WI38 (cell line): ENCODE results near the gene GABRA5.

Source experiments
- H3K4me3 ChIP-seq: 2 replicates; pipeline ENCODE4 v1.5.1; 2011; ENCODE audit warnings: low read depth, mild to moderate bottlenecking, control low read depth, low read length
- TF ChIP-seq, protein P1 (sequence below): IDR thresholded peaks from 2 replicates; pipeline ENCODE4 v1.5.1; 2012; ENCODE audit warnings: low read depth, mild to moderate bottlenecking, control low read depth, low read length

Gene GABRA5

GRCh38 chr15:26970712-26971210 lies 103.9 kb downstream of the GABRA5 start, which contains the start of gene GABRG3:
Gene GABRG3, plus strand, starts transcription at chr15:26971181.
- H3K4me3 ChIP-seq = no peak within 1 kb of the TSS
- TF ChIP-seq, protein P1, sequence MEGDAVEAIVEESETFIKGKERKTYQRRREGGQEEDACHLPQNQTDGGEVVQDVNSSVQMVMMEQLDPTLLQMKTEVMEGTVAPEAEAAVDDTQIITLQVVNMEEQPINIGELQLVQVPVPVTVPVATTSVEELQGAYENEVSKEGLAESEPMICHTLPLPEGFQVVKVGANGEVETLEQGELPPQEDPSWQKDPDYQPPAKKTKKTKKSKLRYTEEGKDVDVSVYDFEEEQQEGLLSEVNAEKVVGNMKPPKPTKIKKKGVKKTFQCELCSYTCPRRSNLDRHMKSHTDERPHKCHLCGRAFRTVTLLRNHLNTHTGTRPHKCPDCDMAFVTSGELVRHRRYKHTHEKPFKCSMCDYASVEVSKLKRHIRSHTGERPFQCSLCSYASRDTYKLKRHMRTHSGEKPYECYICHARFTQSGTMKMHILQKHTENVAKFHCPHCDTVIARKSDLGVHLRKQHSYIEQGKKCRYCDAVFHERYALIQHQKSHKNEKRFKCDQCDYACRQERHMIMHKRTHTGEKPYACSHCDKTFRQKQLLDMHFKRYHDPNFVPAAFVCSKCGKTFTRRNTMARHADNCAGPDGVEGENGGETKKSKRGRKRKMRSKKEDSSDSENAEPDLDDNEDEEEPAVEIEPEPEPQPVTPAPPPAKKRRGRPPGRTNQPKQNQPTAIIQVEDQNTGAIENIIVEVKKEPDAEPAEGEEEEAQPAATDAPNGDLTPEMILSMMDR = no peak

GRCh38 chr15:26971271-26972018 lies 104.6 kb downstream of the GABRA5 start:
- no peak overlapping the region for H3K4me3 ChIP-seq
- TF ChIP-seq, protein P1 = no peak

DNA sequence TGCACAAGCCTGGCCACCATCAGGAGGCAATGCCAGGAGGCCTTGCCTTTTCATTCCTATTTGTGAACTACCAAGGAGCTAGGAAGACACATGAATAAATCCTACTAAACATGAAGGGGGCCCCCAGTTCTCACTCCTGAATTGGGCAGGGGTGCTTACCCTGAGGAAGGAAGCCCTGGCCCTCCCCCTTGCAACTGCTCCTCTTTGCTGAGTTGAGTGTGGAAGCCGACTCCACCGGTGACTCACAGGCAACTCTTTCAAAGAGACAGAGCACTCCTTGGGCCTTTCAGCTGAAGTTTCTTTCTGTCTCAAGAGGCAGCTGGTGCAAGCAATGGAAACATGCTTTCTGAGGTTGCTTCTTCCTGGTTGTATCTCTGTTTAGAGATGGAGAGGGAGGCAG lies 105.8 kb downstream of the GABRA5 start:
- TF ChIP-seq, protein P1 = no peak
- no peak overlapping the region for H3K4me3 ChIP-seq

DNA sequence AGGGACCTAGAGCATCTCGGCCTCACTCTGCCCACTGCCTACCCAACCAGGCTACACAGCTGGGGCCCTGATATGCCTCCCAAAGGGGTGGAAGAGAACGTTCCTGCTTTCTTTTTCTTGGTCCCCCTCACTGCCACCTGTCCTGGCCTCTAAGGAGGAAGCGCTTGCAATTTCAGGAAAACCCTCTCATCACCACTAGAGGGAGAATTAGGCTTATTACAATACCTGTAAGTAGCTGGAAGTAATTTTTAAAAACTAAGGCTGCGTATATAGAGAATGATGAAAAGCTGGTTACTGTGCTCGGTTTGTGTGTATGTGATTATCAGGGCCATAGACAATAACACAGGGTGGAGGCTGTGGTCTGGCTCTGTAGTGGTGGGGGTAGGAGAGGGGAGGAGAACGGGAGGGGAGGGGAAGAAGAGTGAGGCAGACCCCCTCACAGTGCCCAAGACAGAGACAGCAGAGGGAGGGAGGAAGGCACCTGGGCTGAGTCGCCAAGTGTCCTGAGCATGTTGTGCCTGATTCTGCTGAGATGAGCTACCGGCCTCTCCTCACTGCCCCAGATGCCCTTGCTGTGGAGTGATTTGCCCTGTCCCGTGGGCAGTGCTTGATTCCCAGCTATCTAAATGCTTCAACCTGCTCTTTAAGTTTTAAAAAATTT lies 107.4 kb downstream of the GABRA5 start:
- H3K4me3 ChIP-seq = no peak overlapping the region
- TF ChIP-seq, protein P1 = no peak

- no peak overlapping the region for H3K4me3 ChIP-seq
- TF ChIP-seq, protein P1 = no peak
Observed at GRCh38 chr15:26981492-26981891, 114.6 kb downstream of the GABRA5 start.

- H3K4me3 ChIP-seq = no peak overlapping the region
- TF ChIP-seq, protein P1 = no peak
Observed at GRCh38 chr15:26983822-26984221, 117.0 kb downstream of the GABRA5 start.

- TF ChIP-seq, protein P1 = no peak
Observed at GRCh38 chr15:26985050-26985449, 118.2 kb downstream of the GABRA5 start.

More at GRCh38 chr15:26985050-26985449, 118.2 kb downstream of the GABRA5 start:
- no peak overlapping the region for H3K4me3 ChIP-seq
